ENCODE results near the gene SLC5A1.

Gene SLC5A1

DNA sequence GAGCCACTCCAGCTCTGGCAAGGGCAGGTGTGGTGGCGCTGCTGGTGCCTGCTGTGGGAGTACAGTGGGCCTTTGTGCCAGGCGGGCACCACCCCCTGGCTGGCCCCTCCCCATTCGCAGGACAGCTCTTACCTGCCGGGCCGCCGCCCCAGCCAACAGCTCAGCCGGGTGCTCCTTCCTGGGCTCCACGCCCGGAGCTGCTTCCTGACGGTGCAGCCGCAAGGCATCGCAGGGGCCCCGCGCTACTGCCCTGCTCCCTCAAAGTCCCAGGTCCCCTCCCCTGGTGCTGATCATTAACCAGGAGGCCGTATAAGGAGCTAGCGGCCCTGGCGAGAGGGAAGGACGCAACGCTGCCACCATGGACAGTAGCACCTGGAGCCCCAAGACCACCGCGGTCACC, at the start of gene SLC5A1:
SLC5A1 (plus strand) TSS at position 338 of the 400 bp plus-strand sequence; CDS start at position 359, 21 bp downstream.
- DNase-seq (ENCODE audit: low read depth), result no peak

DNA sequence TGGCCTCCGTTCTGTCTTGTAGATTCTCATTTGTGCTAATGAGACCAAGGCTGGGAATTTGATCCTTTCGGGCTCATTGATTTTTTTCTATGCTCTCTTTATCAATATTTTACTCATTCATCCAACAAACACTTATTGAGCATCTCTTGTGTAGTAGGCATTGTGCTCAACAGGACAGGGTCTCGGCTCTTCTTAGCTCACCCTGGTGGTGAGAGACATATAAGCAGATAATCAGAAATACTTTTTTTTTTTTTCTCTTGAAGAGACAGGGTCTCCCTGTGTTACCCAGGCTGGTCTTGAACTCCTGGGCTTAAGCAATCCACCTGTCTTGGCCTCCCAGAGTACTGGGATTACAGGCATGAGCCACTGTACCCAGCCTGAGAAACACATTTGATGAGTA, 48.0 kb upstream of the SLC5A1 start:
- DNase-seq (ENCODE audit: low read depth), result no peak

DNA sequence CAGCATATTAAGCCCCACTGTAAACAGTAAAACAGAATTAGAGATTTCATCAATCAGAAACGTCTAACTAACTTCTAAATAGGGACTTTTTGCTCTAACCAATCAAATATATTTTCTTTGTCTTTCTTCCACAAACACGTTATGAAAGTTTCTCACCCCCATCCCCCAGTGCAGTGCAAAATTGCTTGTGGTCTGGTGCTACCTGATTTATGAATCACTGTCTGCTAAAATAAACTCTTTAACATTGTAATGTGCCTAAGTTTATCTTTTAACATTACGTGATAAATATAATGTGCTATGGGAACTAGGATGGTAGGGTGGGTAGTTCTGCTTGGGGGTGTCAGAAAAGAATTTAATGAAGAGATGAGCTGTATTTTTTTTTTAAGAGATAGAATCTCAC, 47.3 kb upstream of the SLC5A1 start:
- DNase-seq (ENCODE audit: low read depth), result no peak

DNA sequence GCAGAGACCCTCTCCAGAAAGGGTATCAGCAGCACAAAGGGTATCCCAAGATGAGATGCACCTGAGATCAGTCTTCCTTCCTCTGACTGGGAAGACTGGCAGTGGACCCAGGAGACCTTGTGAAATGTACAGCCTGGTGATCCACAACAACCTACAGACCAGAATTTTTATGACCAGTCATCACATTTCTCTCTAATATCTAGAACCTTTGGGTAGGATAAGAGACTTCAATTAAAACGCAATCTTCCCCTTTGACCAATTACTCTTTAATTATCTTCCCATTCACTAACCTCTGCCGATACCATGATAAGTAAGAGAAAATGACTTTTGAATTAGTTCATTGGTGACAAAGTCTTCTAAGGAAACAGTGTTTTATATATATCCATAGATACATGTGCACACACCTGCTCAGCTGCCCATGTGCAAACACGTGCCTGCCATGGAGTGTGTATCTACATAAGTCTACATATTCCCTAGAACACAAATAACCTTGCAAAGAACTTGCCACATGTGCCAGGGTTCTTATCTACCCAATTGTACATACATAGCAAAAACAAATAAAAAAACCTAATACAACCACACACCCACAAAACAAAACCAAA, 44.2 kb upstream of the SLC5A1 start:
- DNase-seq (ENCODE audit: low read depth), result no peak

DNA sequence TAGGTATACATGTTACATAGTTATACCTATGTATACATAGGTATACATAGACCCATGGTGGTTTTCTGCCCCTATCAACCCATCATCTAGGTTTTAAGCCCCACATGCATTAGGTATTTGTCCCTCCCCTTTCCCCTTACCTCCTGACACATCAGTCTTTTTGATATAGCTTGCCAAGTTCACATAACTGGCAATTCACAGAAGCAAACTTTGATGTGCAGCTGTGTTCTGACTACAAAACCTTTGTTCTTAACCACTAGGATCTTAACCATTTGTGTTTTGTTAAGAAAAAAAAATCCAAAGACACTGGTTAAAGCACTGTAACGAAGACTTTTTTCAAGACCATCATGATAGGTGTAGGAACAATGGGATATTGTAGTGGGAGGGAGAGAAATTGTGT, 42.9 kb upstream of the SLC5A1 start:
- no peak for DNase-seq (ENCODE audit: low read depth)

DNA sequence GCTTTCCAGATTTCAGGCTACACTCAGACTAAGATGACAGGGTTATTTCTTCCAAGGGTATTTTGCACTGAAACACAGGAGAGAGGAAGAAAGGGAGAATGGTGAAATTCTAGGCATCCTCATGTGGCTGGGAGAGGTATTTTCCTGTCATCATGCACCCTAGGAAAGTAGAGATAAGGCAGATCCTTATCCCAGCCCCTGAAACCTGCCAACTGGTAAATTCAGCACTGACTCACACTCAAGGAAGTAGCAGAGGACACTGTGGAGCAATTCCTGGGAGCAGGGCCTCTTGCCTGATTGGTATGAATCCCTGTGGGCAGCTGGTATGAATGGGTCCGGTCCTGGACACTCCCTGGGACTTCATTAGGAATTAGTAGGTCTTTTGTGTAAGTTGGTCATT, 37.6 kb upstream of the SLC5A1 start:
- no peak for DNase-seq (ENCODE audit: low read depth)

DNA sequence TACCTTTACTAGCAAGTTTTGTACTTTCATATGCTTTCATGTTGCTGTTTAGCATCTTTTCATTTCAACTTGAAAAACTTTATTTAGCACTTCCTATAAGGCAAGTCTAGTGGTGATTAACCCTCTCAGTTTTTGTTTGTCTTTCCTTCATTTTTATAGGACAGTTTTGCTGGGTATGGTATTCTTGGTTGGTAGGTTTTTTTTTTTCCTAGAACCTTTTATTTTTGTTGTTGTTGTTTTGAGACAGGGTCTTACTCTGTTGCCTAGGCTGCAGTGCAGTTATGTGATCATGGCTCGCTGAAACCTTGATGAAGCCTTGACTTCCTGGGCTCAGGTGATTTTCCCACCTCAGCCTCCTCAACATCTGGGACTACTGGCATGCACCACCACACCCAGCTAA, 29.9 kb upstream of the SLC5A1 start:
- DNase-seq (ENCODE audit: low read depth), result no peak

DNA sequence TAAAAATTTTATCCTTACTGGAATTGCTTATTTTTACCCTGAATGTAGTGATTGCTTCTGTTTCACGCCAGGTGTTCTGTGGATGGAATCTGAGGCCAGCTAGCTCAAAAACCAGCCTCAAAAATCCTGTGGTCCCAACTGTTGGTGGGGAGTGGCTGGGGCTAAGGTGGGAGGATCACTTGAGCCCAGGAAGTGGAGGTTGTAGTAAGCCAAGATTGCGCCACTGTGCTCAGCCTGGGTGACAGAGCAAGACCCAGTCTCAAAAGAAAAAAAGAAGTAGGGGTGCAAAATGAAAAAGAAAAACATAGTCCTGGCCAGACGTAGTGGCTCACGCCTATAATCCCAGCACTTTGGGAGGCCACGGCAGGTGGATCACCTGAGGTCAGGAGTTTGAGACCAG, 27.0 kb upstream of the SLC5A1 start:
- no peak for DNase-seq (ENCODE audit: low read depth)

DNA sequence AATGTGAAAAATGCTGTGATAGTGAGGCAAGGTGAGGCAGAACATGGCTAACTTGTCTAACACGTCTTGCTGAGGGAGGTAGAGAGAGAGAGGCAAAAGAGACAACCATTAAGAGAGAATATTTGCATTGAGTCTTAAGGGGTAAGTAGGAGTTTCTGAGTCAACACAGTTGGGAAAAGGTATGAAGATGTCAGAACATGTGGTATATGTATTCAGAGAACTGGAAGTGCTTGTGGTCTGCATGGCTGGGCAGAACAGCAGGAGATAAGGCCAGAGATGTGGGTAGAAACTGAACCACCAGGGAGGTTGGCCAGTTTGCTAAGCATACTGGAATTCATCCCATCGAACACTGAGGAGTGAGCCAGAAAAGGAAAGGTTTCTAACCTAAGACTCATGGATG, 25.0 kb upstream of the SLC5A1 start:
- no peak for DNase-seq (ENCODE audit: low read depth)

DNA sequence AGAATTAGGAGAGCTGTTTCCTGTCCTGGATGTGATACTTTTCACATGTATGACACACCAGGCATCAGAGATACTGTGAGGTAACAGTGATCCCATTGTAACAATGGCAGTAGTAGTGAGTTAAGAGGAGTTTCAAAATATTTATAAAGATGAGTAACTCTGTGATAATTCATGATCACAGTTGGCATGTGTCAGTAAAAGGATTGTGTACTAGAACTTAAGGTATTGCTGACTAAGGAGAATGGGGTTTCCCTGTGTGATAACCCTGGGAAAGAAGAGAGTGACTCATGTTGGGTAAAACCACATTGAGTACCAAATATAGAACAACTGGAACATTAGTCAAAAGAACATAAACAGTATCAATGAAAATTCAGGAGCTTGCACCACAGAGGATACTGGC, 22.9 kb upstream of the SLC5A1 start:
- no peak for DNase-seq (ENCODE audit: low read depth)

DNA sequence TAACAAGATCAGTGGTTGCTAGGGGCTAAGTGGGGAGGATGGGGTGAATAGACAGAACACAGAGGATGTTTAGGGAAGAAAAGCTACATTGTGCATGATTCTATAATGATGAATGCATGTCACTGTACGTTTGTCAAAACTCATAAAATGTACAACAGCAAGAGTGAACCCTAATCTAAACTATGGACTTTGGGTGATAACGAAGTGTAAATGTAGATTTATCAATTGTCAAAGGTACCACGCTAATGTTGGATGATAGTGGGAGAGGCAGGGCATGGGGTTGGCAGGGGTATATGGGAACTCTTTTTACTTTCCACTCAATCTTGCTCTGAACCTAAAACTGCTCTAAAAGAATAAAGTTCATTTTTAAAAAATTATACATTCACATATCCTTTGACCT, 21.3 kb upstream of the SLC5A1 start:
- no peak for DNase-seq (ENCODE audit: low read depth)

DNA sequence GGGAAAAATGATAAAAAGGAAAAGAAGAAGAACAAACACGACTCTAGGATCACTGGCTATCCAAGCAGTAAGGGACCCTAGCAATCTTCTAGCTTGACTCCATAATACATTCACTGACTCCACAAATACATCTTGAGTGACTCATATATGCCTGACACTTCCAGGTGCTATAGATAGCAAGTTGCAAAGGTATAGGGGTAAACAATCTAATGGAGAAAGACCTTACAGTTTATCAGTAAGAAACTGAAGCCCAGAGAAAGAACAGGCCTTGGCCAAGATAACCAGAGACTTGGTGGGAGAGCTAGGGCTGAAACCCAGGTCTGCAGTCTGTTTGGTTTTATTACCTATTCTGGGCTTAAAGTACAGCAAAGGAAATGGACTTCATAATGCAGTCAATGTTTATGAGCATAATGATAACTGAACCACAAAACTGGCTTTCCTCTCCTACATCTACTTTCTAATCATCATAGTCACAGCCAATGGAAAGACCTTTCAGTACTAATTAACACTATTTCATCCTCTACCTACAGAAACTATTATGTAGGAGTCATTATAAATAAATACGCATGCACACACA, 19.7 kb upstream of the SLC5A1 start:
- no peak for DNase-seq (ENCODE audit: low read depth)

DNA sequence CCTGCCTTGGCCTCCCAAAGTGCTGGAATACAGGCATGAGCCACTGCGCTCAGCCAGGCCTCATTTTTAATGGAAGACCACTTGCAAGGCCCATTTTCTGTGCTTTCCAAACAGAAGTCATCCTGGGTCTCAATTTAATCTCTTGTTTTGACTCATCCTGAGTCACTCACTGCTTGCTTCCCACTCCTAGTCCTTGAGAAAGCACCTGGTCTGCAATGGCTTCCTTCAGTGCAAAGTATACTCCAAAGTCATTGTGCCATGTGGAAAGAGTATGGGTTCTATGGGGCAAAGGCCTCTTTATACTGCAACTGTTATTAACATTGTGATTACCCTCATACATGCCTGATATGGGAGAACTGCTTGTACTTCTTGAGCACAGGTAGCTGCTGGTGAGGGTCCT, 18.3 kb upstream of the SLC5A1 start:
- DNase-seq (ENCODE audit: low read depth), result no peak

DNA sequence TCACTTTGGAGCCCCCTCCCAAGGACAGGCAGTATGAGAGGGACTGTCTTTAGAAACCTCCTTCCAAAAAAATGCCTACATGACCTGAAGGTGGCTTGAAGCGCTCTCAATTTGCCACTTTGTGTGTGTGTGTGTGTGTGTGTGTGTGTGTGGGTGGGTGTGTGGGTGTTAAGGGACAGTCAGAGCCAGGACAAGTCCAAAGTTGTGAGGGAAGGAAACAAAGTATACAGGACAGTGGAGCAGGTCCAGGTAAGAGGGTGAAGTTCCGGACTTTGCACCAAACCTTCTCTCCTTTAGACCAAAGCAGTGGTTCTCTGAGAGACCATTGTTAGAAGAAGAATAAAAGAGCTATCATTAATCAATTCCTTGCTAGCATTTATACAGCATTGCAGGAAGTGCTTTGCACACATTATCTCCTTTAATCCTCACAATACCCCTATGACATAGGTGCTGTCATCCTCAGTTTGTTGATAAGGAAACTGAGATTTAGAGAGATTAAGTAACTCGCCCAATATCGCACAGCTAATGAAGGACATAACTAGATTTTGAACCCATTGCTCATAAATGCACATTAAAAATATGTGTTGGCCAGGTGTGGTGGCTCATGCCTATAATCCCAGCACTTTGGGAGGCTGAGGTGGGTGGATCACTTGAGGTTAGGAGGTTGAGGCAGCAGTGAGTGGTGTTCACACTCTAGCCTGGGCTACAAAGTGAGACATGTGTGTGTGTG, 12.4 kb upstream of the SLC5A1 start:
- no peak for DNase-seq (ENCODE audit: low read depth)

DNA sequence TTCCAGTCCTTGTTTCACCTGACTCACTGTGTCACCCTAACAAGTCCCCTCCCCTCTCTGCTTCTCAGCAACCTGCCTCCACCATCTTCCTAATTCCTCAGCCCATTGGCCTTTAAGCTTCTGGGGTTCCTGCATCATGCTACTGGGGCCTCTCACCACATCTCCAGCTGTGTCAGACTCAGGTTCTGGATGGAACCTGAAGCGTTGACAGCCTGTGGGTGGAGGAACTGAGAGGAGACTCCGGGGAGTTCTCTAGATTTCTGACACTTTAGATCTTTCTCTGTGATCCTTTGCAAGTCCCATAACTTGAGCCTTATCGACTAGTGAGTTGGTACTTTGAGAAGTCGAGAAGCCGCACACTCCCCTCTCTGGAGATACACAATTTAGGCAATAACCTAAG, 11.6 kb upstream of the SLC5A1 start:
- DNase-seq (ENCODE audit: low read depth), result no peak

DNA sequence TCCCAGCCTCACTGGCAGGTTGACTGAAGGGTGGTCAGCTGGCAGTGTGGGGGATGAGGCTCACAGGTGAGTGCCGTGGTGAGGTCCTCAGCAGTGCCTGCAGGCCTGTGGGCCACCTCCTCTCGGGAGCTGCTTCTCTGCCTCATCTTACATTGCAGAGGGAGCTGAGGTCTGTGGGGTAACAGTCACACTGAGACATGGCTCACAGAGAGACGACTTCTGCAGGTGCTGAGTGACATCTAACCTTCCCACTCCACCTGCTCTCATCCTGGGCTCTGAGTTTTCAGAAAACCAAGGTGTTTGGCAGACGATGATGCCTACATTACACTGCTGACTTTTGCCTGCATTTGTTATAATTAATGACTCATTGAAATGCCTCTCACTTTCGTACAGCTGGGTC, 8.8 kb upstream of the SLC5A1 start:
- no peak for DNase-seq (ENCODE audit: low read depth)

DNA sequence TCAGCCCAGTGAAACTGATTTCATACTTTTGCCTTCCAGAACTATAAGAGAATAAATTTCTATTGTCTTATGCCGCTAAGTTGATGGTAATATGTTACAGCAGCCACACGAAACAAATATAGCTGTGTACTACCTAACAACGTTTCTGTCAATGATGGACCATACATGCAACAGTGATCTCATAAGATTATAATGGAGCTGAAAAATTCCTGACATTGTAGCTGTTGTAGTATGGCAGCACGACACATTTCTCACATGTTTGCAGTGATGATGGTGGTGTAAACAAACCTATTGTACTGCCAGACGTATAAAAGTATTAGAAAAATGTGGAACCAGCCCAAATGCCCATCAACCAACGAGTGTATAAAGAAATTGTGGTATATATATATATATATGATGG, 5.8 kb upstream of the SLC5A1 start:
- DNase-seq (ENCODE audit: low read depth), result no peak

DNA sequence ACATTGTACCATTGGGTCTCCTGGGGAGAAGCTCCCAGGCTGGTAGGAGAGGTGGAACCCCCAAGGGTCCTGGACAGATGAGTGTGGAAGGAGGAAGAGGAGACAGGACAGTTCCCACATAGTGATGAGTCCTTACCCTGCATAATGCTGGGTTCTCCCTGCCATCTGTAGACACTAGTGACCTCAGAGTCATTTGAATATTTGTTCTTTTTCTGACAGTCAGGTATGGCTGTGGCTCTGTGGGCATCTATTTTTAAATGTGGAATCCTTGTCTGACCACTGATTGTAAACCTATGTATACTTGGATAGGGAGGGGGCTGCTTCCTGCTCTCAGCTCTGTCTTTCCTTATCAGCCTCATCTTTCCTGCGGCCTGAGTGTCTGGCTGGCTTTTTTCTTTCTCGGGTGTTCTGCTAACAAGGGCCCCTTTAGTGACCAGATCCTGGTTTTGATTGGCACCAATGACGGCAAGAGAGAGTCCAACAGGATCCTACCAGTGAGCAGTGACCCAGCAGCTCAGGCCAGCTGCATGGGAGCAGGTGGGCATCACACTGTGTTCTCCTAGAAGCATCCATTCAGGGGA, 2.6 kb upstream of the SLC5A1 start:
- no peak for DNase-seq (ENCODE audit: low read depth)

DNA sequence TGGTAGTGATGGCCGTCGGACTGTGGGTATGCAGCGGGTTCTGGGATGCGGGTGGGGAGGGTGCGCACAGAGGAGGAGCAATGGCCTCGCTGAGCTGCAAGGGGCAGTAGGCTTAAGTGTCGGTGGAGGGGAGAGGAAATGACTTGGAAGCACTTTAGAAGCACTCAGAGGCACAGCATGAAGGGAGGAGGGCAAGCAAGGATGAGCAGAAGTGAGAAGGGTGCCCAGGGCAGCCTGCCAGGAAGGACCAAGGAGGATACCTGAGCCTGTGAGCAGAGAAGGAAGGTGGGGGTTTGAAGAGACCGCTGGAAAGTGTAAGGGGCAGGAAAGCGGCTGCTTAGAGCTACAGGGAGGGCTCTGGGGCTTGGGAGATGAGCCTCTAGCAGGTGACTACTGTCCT, 330 bp downstream of the SLC5A1 start:
- no peak for DNase-seq (ENCODE audit: low read depth)

DNA sequence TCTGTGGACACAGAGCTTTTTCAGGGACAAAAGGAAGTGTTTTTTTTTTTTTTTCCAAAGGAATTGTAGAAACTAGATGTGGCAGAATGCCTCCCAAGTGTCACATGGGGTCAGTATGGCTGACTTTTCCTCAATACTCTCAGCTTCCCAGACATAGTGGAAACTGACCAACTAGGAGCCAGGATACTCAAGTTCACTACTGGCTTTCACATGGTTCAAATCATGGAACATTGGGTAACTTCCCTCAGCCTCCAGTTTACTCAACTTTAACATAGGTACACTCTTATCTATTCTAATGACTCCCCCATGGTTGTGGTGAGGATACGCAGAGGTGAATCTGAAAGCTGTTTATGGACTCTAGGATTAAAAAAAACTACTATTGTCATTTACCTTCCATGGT, 1.4 kb downstream of the SLC5A1 start:
- DNase-seq (ENCODE audit: low read depth), result no peak

DNA sequence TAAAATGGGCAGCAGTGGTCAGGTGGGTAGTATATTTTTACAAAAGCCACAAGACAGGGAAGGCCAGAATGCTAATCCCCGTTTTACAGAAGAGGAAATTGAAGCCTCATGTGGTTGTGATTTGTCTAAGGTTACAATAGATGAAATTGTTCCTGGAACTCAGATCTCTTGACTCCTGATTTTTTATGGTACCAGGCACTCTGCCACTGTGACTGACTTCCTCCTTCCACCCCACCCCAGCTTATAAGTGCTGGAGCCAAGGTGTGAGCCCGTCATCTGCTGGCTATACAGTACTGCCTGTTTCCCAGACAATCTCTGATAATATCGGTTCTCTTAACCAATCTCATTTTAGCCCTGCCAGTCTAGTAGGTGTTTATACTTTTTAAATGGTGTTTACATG, 1.9 kb downstream of the SLC5A1 start:
- DNase-seq (ENCODE audit: low read depth), result no peak

DNA sequence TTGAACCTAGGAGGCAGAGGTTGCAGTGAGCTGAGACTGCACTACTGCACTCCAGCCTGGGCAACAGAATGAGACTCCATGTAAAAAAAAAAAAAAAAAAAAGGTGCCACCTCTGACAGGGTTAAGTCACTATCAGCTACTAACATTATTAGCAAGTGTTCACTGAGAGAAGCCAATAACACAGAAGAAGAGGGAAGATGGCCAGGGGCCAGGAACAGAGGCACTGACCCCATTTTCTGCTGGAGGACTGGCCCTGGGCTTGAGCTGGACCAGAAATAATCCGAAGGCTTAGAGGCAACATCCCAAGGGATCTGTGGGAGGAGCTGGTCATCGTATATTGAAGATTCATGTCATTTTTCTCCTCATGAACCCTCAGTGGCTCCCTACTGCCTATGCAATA, 5.0 kb downstream of the SLC5A1 start:
- DNase-seq (ENCODE audit: low read depth), result no peak

DNA sequence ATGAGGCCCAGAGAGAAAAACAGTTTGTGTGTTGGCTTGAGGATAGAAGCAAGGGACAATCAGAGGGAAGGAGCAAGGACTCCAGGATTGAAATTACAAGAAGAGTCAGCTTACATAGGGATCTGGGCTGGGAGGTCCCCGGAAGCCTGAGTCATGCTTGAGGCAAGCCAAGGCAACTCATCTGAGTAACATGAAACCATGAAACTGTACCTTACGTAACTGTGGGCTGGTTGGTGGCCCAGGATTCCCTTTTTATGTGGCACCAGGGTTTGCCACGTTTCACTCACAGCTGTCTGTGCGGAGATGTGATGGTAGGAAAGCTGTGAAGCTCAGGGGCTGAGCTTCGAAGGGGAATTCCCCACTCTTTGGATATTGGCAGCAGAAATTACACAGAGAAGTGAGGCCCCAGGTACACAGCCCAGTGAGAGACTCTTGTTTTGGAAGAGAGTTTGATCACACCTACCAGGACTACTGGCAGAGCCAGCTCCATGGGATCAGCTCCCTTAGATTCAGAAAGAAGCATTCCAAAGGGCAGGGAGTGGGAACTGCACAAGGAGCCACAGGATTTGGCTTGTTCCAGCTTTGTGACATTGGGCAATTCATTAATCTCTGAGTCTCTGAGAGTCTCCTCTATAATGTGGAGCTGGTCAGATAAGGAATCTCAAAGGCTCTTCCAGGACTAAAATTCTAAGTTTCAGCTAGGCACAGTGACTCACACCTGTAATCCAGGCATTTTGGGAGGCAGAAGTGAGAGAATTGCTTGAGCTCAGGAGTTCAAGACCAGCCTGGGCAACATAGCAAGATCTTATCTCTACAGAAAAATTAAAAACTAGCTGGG, 7.8 kb downstream of the SLC5A1 start:
- DNase-seq (ENCODE audit: low read depth), result peak; percentile 37

Data from stimulated activated CD8-positive, alpha-beta memory T cell treated with anti-CD3 and anti-CD28 coated beads, Interleukin-4, amount 100 ng/mL, for 24 hours (primary cell).